GM19099 (cell line): Measurements from ENCODE around the gene PPARG.
A peak's percentile ranks its signal among the peaks of the same experiment; 100 is the strongest.

ENCODE experiments used
- POLR2A ChIP-seq: IDR thresholded peaks from 3 replicates; pipeline ENCODE4 v1.6.1; 2011; ENCODE audit warnings: low read depth; ENCODE audit not compliant: insufficient read length; ENCODE audit errors: extremely low read depth

Gene PPARG

DNA sequence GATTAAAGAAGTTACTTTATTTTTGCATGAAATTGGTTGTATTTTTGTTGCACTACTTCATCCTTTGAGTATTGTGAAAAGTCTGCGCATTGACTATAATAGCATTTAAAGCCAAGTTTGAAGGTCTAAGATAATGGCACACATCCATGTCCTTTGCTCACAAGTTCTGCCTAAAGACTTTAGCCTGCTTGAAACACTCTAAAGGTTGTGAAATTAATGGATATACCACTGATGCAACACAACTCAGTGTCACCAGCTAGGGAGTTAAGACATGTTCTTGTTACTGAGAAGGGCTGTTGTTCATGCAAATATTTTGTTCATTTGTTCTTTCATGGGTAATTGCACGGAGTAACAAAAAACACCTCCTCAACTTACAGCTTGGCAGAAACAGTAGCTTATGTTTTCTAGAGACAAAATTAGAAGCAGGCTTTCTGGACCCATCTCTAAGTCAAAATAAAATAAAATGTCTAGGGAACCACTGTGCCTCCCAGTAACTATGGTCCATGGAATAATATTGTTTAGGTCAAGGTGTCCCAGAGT lies 83.9 kb downstream of the PPARG start:
- no peak for TF ChIP-seq POLR2A

DNA sequence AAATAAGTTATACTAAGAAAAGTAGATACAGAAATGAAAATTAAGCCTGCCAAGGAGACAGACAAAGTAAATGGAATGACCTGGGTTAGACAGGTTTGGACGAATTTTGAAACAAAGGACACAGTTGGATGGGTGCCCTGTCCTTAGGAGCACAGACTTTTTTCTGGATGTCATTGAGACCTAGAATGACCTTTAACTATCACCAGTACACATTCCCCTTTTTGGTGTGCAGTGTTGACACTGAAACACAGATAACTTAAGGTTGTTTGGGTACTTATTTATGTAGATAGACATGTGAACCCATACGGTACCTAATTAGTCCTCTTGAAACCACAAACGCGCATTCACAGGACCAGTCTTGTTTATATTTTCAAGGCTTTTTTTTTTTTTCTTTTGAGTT lies 86.7 kb downstream of the PPARG start:
- TF ChIP-seq POLR2A = no peak

DNA sequence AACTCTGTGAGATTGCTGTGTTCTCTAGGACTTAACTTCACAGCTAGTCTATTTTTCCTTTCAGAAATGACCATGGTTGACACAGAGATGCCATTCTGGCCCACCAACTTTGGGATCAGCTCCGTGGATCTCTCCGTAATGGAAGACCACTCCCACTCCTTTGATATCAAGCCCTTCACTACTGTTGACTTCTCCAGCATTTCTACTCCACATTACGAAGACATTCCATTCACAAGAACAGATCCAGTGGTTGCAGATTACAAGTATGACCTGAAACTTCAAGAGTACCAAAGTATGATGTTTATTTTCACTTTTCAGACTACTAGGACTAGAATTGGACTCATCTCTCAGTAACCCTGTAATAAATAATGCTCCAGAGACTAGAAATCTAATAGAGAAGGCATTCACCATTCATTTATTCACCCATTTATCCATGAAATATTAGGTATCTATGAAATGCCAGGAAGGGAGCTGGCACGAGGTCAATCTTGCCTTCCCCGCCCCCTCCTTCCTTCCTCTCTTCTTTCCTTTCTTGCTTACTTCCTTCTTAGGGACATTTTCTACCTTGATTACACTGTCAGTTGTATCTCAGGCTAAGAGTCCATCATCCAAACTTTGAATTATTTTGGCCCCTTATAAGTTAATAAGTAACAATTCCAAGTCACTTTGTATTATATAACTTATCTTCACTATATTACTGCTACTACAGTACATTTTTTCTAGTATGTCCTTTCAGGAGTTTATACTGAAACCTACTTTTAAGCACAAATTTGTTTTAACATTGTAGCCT lies 91.0 kb downstream of the PPARG start:
- no peak for TF ChIP-seq POLR2A

DNA sequence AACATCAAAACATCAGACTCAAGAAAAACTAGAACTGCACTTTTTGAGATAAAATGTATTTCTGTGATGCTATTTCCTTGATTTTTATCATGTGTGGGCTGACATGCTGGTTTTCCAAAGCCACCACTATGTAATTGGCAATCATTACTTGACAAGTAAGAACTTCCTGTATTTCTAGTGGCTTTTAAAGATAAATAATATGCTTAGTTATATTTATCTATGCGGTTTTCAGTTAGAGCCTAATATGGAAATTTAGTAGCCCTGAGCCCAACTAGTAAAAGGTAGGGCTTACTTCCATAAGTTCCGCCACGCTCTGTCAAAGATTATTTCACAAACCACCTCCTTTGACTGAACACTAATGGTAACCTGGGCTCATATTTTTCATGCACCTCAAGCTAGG lies 91.6 kb downstream of the PPARG start:
- no peak for TF ChIP-seq POLR2A

DNA sequence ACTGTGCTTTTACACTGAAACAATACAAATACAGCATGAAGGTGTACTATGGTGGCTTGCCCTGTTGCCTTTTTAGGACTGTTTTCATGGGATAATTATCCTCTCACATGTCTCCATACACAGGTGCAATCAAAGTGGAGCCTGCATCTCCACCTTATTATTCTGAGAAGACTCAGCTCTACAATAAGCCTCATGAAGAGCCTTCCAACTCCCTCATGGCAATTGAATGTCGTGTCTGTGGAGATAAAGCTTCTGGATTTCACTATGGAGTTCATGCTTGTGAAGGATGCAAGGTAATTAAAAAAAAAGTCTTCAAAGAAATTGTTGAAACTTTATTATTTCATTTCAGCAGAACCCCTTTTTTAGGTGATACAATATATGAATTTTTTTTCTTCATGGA lies 92.3 kb downstream of the PPARG start:
- no peak for TF ChIP-seq POLR2A

DNA sequence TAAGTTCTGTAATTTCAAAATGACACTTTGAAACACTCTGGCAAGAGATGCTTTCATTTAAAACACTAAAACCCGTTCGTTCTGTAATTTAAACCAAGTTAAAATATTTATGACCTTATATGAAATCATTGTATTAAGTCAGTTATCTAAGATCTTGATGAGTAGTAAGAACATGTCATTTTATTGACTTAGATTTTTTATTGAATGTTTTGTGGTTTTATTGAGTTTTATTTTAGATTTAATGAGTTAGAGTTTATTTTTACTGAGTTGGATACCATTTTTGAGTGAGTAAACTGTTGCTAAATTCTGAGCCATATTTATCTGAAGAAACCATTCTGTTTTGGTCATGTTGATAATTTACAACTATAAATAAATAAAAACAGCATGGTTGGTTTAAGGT lies 94.3 kb downstream of the PPARG start:
- TF ChIP-seq POLR2A = no peak

DNA sequence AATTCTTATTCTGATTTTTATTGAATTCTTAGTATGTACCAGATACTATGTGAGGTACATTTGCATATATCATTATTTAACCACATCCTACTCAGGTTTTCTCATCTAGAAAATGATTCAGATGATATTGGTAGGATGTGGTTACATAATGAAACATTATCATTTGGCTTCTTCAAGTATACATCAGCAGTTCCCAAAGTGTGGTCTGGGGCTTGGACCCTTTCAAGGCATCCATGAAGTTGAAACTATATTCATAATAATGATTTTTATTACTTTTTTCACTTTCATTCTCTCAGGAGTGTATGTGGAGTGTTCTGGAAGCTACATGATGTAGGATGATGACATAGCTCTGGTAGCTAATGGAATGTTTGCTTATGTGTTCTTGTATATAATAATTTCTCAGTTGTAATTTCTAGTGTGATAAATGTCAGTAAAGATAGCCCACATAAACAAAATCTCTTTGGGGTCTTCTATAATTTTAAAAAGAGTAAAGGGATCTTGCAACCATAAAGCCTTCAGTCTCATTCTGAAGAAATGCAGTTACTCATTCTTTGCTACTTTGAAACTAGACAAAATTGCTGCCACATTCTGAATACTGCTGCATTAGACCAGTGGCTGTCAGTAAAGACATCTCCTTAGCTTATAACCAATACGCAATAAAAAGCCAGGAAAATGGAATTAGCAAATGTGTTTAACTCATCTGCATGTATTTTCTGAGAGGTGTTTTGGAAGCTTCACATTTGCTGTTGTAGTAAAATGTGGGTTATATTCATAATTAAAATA lies 95.8 kb downstream of the PPARG start:
- no peak for TF ChIP-seq POLR2A

DNA sequence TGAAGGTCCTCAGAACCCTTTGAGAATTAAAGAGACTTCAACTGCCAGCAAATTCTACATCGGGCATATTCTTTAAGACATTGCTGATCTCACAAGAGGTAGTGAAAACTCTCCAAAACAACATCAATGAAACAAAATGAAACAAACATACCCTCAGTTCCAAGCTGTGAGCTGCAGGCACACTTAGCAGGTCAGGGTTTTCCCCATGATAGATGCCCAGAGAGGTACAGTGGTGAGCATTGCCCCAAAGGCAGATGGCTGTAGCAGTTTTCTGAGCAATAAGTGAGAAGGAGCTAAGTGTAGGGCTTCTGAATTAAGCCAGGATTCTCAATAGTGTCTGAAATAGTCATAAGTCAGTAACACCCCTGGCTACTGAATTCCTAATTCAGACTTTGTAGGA lies 99.3 kb downstream of the PPARG start:
- TF ChIP-seq POLR2A = no peak

DNA sequence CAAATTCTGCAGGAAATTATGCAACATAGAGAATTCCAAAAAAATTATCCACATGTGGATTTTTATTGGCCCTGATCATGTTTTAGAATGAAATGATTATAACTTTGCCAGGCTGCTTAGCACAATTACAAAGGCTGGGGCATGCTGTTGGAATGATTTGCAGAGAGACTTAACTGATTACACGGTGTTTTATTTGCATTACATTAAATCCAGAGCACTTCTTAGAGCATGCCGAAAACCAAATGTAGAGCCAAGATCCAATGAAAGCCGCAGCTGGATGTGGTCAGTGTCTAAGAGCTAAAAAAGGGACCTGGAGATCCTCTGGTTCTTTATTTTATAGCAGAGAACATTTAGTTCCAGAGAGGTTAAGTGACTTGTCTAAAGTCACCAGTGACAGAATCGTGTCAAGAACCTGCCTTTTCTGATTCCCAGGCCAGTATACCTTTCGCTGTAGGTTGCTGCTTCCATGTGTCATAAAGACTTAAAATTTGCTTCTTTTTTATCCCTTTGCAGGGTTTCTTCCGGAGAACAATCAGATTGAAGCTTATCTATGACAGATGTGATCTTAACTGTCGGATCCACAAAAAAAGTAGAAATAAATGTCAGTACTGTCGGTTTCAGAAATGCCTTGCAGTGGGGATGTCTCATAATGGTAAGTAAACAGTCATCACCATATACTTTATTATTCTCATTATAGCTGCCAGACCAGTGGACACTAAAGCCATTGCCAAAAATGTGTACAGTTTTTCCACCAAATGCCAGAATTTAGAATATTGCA lies 103.4 kb downstream of the PPARG start:
- no peak for TF ChIP-seq POLR2A

DNA sequence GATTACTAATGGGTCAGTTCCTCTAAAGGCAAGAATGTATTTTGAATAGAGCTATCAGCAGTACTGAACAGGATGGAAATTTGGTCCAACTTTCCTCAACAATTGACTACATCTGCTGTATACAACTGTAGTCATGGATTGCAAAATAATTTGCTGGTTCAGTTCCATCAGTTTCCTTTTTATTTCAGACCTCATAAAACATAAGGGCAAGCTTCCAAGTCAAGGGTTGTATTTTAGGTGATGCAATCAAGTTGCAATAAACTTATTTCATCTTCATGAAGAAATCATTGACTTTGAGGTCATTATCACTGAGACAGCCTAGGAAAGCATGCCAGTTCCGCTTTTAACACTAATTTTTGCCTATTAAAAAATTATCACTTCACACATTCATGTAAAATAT lies 105.0 kb downstream of the PPARG start:
- no peak for TF ChIP-seq POLR2A

DNA sequence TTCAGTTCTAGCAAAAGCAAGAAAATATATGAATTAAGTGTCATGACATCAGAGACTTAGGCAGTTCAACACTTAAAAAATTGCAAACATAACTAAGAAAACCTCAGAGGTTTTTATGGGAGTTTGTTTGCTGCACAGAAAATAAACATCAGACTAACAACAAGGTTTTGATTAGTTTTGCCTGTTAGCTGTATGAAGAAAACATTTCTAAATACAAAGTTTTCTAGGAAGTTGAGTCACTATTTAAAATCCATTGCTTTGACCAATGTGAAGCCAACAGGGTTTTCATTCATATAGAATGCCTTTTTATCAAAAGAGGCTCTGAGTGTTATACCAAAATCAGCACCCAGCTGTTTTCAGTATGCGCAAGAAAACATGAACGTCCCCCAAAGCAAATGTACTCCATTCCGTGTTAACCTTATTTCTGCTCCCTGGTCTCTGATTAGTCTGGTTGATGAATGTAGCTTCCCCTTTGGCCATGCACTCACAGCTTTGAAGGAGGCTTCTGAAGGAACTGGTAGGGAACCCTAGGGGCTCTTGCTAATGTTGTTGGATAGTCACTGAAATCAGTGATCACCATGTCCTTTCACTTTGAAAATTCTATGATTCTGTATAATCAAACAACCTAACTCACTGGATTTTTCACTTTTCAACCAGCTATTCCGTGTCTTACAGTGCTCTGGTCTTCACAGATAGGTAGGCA lies 105.8 kb downstream of the PPARG start:
- TF ChIP-seq POLR2A = no peak

DNA sequence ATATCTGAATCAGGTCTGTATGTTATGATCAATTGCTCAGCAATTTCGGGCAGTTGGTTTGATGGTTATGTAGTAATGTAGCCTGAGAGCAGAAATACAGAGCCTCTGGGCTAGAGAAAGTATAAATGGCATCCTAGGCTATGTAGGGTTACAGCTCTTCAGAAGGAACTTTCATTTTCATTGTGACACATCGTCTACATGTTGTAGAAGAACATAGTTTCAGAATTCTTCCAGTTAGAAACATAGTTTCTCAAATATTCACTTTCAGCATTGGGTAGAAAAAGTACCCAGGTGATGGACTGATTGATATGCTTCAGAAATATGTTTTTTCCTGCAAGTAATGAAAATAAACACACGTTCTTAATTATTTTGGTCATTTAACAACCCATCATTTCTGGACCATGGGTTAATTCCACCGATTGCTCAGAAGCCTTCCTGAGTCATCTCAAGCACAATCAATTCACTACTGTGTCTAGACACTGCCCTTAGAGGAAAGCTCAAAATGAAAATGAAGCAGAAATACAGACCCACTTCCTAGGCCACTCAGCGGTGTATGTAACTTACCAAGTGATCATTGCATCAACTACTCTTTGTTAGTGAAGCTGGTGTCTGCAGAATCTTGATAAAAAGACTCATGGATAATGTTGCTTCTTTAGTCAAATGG lies 106.6 kb downstream of the PPARG start:
- peak; percentile 19 for TF ChIP-seq POLR2A

DNA sequence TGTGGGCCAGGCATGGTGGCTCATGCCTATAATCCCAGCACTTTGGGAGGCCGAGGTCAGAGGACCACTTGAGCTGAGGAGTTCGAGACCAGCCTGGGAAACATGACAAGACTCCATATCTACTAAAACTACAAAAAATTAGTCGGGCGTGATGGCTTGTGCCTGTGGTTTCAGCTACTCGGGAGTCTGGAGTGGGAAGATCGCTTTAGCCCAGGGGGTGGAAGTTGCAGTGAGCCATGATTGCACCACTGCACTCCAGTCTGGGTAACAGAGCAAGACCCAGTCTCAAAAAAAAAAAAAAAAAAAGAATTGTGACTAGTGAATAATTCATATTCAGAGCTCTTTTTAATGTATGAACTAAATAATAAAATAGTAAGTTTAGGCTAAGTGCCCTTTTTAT lies 107.6 kb downstream of the PPARG start:
- TF ChIP-seq POLR2A = no peak

DNA sequence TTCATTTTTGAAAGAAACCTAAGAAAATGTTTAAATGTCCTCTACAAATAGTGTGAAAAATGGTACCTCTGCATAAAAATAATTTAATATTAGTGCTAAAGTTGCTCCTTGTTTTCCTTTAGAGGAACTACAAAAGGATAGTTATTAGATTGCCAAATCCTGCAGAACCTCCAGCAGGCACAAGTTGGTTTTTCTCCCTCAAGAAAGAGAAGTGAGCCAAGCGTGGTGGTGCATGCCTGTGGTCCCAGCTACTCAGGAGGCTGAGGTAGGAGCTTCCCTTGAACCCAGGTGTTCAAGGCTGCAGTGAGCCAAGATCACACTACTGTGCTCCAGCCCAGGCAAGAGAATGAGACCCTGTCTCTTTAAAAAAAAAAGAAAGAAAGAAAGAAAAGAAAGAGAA lies 110.4 kb downstream of the PPARG start:
- TF ChIP-seq POLR2A = no peak

DNA sequence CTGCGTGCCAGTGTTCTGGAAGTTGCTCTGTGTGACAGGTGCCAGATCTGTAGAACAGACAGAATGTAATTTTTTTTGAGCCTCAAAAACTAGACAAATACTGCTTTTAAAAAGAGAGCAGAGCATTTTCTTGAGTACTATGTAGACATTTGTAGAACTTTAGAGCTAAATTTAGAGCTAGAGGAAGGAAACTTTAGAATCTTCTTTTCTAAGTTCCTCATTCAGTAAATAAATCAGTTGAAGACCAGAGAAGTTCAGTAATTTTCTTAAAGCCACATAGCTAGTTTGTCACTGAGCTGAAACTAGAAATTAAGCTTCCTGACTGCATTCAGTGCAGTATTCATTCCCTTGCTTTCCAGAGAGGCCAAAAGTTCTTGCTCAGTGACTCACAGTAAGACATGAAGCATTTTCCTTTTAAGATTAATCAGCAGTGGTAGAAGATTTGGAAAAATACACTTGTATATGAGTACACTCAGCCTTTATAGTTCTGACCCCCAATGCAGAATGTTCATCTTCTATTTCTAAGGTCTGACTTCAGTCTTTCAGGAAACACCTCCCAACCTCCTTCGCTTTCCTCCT lies 111.8 kb downstream of the PPARG start:
- TF ChIP-seq POLR2A = no peak

DNA sequence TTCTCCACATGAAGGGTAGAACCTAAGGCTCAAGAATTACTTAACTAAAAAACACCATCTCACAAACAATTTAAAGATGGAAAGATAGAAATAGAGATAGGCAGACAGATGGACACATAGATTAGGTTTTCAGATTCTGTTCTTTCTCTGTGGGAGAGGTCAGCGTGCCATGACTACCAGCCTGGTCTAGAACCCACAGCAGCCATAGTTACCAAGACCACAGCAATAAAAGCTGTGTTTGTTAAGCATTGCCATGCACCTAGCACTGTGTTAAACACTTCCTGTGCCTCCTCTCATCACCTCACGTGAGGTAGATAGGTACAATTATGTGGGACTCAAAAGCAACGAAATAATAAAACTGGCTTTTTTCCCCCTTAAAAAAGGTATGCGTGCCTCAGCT lies 112.3 kb downstream of the PPARG start:
- no peak for TF ChIP-seq POLR2A
